Mesothelial cell of epicardium (in vitro differentiated cells): ENCODE data around the gene WDR59. TPM values are rescaled to one million over a fixed set of nuclear protein-coding genes. Genes with fewer than 3 reads are reported as not detected.

Source experiments
- DNase-seq, 2 experiments: peaks; one replicate each; pipeline ENCODE4 v3.0.0; 2021; ENCODE audit warnings: low spot score in 2 of 2; ENCODE audit not compliant: unreplicated experiment in 2 of 2
- H3K27ac Mint-ChIP-seq: 2 replicates; pipeline ENCODE4 v1.8.0; 2021; ENCODE audit warnings: mixed read lengths
- H3K27me3 Mint-ChIP-seq: 2 replicates; pipeline ENCODE4 v1.8.0; 2021; ENCODE audit warnings: low read depth, mixed read lengths
- H3K36me3 Mint-ChIP-seq: 2 replicates; pipeline ENCODE4 v1.8.0; 2021; ENCODE audit warnings: mixed read lengths
- H3K4me1 Mint-ChIP-seq: 2 replicates; pipeline ENCODE4 v1.8.0; 2021; ENCODE audit warnings: mixed read lengths
- H3K4me3 Mint-ChIP-seq: 2 replicates; pipeline ENCODE4 v1.8.0; 2021; ENCODE audit warnings: mild to moderate bottlenecking, moderate library complexity, mixed read lengths
- H3K9me3 Mint-ChIP-seq: 2 replicates; pipeline ENCODE4 v1.8.0; 2021; ENCODE audit warnings: mixed read lengths
- CTCF ChIP-seq: fragments of 200-600 bp; sonication (generic); IDR thresholded peaks from one replicate; pipeline ENCODE4 v1.5.0; 2021; ENCODE audit warnings: antibody characterized with exemption; ENCODE audit not compliant: unreplicated experiment
- total RNA-seq: library from RNA; stranded (reverse); gene quantifications from 3 replicates; pipeline ENCODE4 v1.2.1, GENCODE V29; 2021

WDR59 gene
- total RNA-seq, 1 donor from 2014 or later = 134 TPM

GRCh38 chr16:74950511-74950910 is 34.4 kb downstream of the WDR59 start:
- no peak overlapping the region for H3K27ac Mint-ChIP-seq
- no peak for TF ChIP-seq CTCF

GRCh38 chr16:74949309-74949708 is 35.6 kb downstream of the WDR59 start:
- no peak for TF ChIP-seq CTCF
- no peak for DNase-seq

More at GRCh38 chr16:74950511-74950910, 34.4 kb downstream of the WDR59 start:
- Mint-ChIP-seq H3K4me1 (no peaks in the 10 kb centered on the region), H3K4me3 (no peak overlapping the region), H3K27me3 (no peaks in the 10 kb centered on the region), H3K9me3 (peaks cover 4% of the 10 kb centered on the region), H3K36me3 (peaks cover 46% of the 10 kb centered on the region)
- no peak for DNase-seq

DNA sequence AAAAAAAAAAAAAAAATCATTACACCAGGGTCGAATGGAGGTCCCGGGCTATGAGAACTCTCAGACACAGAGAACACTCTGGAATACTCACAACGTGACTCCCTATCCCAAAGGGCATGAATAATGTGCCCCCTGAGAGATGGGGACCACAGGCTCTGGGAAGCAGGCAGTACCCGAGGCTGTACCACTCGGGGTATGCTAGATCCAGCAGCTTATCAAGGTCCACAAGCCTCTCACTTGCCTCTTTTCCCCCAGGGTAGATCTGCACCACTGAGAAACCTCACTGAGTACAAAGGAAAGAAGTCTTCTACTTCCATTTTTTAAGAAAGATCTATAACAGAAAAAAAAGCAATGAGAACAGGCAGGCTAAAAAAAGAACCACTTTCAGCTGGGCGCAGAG is 40.5 kb downstream of the WDR59 start:
- Mint-ChIP-seq H3K36me3 (peaks cover 31% of the 10 kb centered on the region), H3K9me3 (no peaks in the 10 kb centered on the region), H3K27ac (no peak overlapping the region), H3K4me3 (no peak overlapping the region), H3K4me1 (no peaks in the 10 kb centered on the region), H3K27me3 (no peaks in the 10 kb centered on the region)
- DNase-seq = no peak
- TF ChIP-seq CTCF = no peak

More at GRCh38 chr16:74949309-74949708, 35.6 kb downstream of the WDR59 start:
- no peaks in the 10 kb centered on the region for H3K27me3 Mint-ChIP-seq
- no peaks in the 10 kb centered on the region for H3K9me3 Mint-ChIP-seq
- peaks cover 40% of the 10 kb centered on the region for H3K36me3 Mint-ChIP-seq
- H3K4me3 Mint-ChIP-seq = no peak overlapping the region
- H3K4me1 Mint-ChIP-seq = no peaks in the 10 kb centered on the region
- no peak overlapping the region for H3K27ac Mint-ChIP-seq

DNA sequence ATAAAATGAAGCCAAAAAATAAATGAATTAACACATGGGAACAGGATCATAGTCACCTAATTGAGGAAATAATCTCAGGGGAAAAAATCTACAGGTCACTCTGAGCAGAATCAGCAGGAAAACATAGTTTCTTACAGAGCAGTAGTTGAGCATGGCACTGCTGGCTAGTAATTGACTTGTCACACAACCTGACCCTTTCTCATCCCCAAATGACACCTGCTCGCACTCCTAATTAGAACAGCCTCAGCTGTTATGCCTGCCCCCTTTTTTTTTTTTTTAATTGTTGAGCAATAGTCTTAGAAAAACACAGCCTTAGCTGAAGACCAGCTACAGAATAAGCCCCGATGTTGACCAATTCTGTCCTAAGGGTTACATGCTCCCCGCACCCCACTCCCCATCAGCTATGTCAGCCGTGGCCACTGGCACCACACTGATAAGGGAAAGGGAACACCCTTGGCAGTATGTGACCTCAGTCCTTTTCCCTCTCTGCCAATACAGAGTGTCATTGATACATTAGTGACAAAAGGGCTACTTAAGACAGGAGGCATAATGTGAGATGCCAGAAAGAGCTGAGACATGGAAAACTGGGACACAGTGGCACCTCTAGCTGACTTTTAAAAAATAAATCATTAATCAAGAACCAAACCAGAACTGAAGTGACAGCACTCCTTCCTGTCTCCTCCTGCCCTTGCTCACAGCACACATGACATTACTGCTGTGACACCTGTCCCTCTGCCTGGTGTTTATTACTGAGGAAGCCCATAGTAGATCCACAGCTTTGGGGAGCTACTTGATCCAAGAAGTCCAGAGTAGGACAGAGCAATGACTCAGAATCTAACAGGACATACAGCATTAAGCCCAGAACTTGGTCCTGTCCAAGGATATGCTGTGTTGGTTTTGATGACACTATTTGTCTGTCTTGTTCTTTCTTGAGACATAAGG is 41.7 kb downstream of the WDR59 start:
- H3K36me3 Mint-ChIP-seq = peaks cover 38% of the 10 kb centered on the region
- no peaks in the 10 kb centered on the region for H3K9me3 Mint-ChIP-seq
- H3K4me3 Mint-ChIP-seq = no peak overlapping the region
- no peaks in the 10 kb centered on the region for H3K4me1 Mint-ChIP-seq
- DNase-seq = no peak
- TF ChIP-seq CTCF = no peak
- no peak overlapping the region for H3K27ac Mint-ChIP-seq
- no peaks in the 10 kb centered on the region for H3K27me3 Mint-ChIP-seq

DNA sequence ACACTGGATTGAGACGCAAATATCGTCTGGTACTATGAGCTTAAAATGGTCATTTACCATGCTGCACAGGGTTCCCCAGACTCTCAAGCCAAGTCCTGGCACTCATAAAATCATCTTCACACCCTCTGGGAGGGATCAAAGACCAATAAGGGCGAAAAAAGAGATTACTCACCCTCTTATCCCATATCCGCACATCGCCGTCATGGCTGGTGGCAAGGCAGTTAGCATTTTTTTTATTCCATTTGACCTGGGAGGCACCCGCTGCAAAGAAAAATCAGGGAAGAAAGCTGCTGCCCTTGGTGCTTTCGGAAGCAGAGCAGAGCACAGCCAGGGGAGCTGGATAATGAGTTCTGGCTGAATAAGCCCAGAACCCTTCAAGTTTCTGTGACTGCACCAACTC is 42.4 kb downstream of the WDR59 start:
- H3K27ac Mint-ChIP-seq = no peak overlapping the region
- no peak overlapping the region for H3K4me3 Mint-ChIP-seq
- no peak for DNase-seq
- peaks cover 38% of the 10 kb centered on the region for H3K36me3 Mint-ChIP-seq
- TF ChIP-seq CTCF = no peak
- no peaks in the 10 kb centered on the region for H3K9me3 Mint-ChIP-seq
- H3K27me3 Mint-ChIP-seq = no peaks in the 10 kb centered on the region
- no peaks in the 10 kb centered on the region for H3K4me1 Mint-ChIP-seq
